GM21723 (cell line): ENCODE measurements around the gene UPB1.
A peak's percentile ranks its signal among the peaks of the same experiment; 100 is the strongest.

ENCODE experiments used
- ATAC-seq: cut with Tn5 transposase; IDR thresholded peaks from one replicate; pipeline ENCODE4 v1.9.1; 2021; ENCODE audit warnings: mild to moderate bottlenecking, moderate library complexity; ENCODE audit not compliant: unreplicated experiment

The UPB1 gene

DNA sequence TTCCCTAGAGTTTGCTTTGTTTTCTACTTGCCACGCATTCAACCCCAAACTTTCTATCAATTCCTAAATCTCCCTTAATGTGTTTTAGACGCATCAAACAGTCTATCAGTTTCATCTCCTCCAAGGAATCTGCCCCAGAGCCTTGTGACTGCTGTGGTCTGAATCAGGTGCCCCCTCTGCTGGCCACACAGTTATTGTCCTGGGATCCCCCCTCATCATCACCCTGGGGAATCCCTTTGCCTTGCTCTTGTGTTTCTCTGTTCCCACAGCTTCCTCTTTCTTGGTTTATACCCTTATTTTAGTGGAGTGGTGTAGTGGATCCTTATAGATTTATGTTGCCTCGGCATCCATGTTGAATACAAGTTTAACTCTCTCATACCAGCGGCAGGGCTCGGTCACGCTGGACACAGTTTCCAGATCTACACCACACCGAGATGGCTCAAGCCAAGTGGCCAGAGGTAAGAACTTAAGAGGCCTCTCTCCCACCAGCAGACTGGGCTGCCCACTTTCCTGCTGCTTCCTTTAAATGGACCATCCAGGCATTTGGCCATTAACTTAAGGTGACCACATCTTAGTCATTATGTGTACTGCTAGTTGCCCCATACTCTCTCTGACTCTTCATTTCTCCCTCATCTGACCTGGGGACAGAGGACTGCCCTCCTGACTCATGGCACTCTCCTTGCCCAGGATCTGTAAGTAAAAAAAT is 8.2 kb downstream of the UPB1 start:
- peak; percentile 54 for ATAC-seq

DNA sequence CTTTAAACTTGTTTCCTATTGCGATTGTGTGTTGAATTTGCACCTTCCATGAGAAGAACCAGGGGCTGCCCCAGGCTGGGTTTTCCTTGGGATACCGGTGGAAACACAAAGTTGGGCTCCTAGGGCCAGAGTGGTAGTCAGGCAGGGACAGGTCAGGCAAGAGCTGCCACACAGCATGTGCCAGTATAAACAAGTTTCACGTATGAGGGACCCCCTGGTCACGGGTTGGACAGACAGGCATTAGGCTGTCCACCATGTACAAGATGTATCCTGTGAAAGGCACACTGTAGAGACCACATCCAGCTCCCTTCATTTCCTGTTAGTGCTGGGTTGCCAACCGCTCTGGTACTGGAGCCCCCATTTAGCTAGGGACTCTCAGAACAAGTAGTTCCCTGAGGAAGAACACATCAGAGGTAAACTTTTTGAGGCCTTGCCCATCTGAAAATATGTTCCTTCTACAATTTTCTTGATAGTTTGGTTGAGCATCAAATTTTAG is 8.8 kb downstream of the UPB1 start:
- no peak for ATAC-seq

DNA sequence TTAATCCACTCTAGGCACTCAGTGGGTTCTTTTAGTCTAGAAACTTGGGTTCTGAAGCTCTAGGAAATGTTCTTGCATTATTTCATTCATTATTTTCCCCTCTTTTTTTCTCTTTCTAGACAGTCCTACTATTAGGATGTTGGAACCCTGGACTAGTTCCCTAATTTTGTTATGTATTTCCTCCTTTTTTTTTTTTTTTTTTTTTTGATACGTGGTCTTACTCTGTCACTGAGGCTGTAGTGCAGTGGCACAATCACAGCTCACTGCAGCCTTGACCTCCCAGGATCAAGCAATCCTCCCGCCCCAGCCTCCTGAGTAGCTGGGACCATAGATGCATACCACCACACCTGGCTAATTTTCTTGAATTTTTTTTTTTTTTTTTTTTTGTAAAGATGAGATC is 9.4 kb downstream of the UPB1 start:
- ATAC-seq: no peak

DNA sequence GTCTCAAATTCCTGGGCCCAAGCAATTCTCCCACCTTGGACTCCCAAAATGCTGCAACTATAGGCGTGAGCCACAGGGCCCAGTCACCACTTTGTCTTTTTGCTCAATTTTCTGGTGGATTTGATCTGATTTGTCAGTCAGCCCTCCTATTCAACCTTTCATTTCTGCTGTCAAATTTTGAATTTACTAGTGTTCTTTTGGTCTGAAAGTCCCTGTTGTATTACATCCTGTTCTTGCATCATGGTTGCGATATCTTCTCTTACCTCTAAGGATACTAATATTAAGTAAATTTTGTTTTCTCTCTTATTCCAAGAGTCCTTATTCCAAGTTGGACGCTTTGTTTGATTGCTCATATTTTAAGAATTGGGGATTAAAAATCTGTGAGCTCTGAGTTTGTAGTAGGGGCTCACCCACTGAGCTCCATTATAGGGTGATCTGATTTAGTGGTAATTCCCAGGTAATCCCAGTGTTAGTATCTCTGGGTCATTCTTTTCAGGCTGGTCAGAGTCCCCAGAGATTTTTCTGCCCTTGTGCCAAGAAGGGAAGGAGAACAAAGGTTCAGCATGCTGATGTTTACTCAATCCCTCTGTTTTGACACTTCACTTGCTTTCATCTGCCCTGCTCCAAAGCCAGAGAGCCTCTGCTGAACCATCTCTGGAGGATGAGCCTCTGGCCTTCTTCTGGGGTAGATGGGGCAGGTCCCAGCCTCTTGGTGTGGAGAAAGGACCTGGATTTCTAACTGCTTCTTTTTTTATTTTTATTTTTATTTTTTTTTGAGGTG is 10.0 kb downstream of the UPB1 start:
- ATAC-seq: no peak

DNA sequence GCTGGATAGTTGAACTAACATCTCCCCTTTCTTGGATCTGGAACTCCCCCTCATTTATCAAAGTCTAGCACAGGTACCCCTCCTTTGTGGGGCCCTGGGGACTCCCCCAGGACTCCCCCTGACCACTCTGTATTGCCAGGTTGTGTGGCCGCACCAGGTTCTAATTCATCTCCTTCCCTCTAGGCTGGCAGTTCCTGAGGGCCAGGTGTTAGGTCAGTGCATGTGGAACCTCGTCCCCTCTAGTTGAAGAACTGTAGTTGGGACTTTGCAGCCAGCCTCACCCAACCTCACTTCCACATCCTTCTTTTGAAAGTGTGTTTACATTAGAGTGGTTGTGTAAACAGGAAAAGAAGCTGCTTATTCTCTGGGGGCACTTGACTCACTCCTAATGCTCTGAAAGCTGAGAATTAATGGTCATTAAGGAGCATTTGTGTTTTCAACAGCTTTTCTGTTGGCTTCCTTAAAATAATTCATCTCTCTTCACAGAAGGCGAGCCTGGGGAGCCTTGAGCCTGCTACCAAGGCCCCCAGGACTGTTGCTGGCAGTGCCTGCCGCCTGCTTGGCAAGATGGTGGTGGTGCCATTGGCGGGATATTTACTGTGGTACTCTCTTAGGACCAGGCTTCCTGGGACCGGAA is 11.8 kb downstream of the UPB1 start:
- ATAC-seq: no peak

DNA sequence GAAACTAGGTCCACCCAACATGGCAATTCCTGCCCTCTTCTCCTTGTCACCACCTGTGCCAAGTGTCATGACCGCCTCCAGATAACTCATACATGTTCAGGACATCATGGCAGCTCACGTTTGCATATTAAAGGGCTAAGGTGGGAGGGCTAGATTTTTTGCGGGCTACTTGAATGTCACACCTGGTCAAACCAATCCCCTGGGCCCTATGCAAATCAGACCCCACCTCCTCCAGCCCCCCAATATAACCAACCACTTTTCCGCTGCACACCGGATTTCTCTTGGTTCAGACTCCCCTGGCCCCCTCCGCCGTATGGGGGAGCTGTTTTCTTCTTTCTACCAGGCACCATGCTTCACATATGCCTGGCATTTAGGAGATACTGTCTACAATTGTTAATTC is 12.6 kb downstream of the UPB1 start:
- no peak for ATAC-seq

DNA sequence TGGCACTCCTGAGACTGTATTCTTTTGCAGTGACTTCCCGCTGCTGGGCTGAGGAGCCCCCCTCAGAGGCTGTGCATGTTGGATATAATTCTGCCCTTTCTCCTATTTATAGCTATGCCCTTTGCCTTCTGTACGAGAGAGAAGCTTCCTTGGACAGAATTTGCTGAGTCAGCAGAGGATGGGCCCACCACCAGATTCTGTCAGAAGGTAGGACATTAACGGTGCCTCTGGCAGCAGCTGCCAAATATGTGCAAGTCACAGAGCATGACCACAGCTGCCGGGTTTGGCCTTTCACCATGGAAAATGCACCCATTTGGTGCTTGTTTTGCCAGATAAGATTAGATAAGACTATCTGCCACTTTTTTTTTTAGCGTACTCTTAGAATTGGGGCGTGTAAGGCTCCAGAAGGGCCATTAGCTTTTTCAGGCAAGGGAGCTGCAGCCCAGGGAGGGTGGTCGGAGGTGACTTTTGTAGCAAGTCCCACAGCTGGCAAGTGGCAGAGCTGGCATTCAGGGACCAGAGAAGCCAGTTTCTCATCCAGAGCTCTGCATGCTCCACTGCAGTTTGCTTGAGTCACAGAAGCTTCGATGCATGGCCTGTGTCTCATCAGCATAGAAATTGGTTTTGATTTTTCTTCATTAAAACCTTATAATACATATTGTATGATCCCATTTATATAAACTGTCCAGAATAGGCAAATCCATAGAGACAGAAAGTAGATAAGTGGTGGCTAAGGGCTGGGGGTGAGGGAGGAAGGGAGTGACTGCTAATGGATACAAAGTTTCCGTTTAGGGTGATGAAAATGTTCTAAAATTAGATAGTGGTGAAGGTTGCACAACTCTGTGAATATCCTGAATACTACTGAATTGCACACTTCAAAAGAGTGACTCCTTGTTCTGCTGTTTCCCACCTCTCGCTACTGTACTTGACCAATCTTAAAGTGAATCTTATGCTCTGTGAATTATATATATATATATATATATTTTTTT is 15.8 kb downstream of the UPB1 start:
- ATAC-seq: no peak

DNA sequence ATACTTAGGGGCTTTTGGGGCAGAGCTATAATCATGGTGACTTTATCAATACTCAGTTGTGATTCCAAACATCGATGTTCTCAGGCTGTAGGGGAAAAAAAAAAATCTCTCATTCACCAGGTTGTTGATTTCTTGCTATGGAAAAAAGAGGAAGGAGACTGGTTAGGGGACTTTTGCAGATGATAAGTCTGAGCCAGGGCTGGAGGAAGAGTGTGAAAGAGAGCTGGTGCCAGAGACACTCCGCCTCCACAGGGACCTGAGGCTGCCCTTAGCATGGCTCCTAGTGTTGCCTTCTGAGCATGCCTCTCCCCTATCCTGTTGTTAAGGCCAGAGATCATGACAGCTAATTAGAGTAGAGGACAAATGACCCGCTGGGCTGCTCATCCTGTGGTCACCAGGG is 16.9 kb downstream of the UPB1 start:
- no peak for ATAC-seq

DNA sequence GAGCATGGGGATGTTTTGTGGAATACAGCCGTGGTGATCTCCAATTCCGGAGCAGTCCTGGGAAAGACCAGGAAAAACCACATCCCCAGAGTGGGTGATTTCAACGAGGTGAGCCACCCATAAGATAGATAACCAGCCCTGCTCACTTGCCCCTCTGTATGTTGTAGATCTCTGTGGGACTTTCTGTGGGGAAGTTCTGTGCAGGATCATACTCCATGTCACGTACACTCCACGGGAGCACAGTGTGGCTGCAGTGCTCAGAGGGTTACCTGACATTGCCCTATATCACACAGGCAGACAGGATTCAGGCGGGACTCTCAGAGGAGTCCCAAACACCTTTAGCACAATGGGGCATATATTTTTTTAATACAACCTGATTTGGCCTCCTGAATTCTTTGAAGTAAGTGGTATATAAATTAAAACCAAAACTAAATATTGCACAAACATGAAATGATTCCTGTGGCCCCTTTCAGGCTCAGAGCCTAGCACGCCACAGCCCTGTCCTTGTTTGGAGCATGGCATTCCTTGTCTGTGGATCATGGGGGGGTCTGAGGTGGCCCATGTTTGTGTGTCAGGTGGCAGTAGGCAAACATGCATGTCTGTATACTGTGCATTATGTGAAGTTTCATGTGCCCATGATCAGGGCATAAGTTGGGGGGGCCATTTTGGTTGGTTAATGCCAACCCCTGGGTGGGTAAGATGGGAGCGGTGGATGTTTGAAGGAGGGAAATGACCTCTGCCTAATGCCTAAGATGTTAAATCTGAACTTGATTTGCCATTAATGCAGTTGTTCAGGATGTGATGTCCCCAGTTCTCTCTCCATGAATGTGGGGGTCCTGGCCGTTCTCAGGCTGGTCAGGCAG is 18.5 kb downstream of the UPB1 start:
- no peak for ATAC-seq

DNA sequence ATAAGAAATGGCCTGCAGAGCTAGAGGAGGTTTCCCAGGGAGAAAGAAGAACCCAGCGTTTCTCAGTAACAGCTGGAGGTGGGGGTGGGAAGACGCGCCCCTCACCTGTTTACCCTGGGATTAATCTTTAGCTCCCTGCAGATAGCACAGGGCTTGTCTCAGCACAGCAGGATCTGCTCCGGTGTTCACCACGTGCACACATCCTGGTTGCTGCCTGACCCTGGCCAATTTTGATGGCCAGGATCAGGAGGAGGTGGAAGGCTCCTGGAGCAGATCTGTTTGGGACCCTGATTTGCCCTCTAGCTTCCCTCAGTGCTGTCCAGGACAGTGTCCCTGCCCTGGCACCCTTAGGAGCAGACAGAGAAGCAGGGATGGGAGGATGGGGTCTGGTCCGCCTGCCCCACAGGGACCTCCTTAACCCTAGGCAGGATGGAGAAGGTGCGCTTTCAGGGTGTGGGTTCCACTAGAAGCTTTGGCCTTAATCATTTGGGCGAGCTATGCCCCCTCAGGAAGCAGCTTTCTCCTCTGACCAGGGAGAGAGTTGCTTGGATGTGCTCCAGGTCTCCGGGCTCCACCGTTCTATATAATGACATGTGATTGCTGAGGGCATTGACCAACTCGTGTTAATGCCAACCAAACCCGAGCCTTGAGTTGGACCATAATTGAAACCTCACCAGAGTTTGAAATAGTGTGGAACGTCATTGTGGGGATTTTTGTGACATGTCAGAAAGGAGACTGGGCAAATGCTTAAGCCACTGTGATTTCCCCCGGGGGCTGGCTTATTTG is 19.3 kb downstream of the UPB1 start:
- no peak for ATAC-seq

DNA sequence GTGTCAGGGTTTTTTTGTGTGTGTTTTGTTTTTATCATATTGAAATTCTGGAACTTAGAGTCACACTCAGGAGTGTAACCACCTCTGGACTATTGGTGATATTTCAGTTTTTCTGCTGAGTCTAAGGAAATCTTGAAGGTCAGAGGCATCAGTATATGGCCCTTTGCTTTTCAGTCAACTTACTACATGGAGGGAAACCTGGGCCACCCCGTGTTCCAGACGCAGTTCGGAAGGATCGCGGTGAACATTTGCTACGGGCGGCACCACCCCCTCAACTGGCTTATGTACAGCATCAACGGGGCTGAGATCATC is 19.9 kb downstream of the UPB1 start:
- ATAC-seq: no peak

DNA sequence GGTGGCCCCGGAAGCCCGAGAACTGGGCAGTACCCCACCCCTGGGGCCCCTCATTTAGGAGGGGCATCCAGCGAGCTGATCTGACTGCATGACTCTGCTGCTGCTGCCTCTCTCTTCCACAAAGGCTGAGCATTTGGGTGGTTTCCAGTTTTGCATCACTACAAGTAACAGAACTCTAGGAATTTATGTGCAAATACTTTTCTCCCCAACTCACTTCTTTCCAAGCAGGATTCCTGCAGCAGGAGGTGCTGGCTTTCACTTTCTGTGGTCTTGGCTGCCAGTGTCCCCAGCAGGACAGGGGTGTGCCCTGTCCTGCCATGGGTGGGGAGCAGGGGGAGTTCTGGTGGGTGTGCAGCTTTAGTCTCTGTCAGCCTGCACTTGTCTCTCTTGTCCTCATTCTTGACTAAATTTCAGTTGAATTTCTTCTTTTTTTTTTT is 21.2 kb downstream of the UPB1 start:
- no peak for ATAC-seq

DNA sequence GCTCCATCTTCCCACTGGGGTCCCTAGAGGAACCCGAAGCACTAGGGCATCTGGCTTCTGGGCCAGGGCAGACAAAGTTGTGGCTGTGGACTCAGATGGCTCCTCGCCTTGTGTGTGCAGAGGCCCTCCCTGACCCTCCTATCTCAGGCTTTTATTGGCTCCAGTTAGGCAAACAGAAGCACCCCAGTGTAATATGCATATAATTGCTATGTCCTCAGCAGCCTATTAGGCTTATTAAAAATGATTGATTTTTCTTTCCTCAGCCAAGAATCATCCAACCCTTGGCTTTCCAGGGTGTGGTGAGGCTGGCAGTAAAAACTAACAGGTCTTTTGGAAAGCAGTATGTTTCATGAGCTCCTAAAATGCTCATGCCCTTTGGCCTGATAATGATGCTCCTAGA is 22.3 kb downstream of the UPB1 start:
- no peak for ATAC-seq

DNA sequence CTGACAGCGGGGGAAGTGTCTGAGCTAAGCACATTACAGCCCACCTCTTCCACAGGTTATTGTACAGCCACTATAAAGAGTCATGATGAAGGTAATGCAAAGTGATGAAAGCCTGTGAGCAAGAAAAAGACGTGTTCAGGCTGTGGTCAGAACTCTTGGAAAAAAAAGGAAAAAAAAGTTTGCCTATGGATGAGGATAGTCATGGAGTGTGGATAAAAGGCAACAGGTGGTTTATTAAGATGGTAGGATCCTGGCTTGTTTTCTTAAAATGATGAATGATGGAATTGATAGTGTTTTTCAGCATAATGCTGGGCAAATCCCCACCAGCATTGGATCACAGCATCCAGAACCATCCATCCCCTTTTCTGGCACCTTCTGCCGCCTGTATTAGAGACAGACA is 23.1 kb downstream of the UPB1 start:
- ATAC-seq: no peak

DNA sequence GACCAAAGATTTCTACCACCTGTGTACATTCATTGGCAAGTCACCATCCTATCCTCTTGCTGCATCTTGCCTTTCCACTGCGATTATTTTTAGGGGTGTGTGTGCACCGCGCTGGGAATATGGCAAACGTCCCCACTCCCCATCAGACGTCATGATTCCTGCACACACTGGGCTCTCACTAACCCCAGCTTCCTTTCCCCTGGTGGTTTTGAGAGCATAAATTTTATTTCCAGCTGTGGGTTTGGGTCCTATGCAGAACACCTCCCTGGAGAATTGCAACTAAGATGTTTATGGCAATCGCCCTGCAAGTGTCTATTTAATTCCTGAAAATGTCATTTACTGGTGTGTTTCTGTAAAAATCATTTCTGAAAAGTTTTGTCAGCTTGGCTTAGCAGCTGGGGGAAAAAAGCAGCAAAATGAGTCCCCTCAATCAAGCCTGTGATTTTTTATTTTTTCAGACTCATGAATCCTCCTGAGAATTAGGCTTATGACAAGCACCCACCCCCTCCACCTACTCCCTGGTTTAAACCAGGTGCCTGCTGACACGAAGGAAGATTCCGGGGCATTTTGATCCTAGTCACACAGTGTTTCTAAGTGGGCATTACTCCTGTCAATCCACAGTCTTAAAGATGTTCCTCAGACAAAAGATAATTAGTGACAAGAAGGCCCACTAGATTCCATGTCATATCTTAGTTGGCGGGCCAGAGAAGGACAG is 23.8 kb downstream of the UPB1 start:
- no peak for ATAC-seq

DNA sequence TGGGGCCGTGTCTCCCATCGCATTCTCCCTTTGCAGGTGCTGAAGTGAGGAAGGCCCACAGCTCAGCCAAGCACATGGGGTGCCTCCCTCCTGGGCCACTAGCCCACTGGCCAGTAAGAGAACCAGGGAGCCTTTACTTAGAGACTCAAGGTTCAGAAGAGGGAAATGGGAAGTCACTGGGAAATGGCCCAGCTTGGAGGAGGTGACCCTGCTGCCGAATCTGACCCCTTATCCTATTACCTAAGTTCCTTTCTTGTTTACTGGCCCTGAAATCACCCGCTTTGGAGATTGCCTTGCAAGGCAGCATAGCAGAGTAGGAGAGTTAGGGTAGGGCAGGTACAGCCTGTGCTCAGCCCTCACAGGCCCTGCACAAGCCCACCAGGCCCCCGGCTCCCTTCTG is 24.4 kb downstream of the UPB1 start:
- no peak for ATAC-seq

DNA sequence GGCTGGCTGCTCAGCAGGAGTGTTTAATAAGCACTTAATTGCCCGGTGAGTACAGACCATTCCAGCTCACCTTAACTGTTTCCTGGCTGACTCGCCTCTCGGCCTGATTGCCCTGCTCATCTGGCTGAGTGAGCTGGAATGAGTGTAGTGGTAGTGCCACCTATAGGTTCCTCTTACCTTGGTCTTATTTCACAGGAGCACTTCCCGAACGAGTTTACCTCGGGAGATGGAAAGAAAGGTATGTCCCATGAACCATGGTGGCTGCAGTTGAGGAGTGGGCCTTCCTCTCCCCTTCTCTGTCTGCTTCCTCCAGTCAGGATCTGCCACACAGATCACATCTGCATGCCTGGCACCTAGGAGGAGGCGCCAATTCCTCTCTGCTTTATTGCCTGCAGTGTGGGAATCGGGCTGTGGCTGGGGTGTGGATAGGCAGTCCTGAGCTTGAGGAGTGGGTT is 26.7 kb downstream of the UPB1 start:
- ATAC-seq: no peak

DNA sequence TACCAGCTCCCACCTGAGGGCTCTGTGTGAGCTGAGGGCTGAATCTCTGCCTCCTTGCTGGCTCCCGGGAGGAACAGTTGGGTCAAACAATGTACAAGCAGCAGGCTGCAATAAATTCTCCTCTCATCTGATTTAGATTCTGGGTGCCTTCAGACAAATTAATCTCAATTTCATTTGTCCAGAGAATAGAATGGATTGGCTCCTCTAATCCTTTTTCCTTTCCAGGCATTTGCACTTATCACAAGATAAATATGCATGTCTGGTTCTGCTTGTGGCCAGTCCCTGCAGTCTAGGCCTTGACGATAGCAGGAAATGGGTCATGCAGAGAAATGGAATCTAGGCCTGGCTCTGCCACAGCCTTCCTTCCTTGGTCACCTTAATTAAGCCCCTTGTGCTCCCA is 28.7 kb downstream of the UPB1 start:
- ATAC-seq: no peak
